ENCODE results near the gene ADGRG2.

Gene ADGRG2
- 0 reads per million in 3 experiments for total RNA-seq

GRCh38 chrX:19121898-19122640, at the start of gene ADGRG2:
ADGRG2 (minus strand) TSS chrX:19122468; CDS start chrX:19068834, 53,634 bp downstream.
- DNase-seq, result no peak

DNA sequence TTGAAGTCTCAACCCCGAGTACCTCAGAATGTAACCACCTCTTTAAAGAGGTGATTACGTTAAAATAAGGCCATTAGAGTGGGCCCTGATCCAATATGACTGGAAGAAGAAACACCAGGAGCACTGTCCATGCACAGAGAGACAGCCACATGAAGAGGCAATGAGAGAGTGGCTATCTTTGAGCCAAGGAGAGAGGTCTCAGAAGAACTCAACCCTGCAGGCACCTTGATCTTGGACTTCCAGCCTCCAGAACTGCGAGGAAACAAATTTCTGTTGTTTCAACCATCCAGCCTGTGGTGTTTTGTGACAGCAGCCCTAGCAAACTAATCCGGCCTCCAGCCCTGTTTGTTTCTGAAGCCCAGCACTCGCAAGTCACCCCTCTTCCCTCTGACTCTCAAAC, 46.3 kb upstream of the ADGRG2 start:
- DNase-seq, result no peak

DNA sequence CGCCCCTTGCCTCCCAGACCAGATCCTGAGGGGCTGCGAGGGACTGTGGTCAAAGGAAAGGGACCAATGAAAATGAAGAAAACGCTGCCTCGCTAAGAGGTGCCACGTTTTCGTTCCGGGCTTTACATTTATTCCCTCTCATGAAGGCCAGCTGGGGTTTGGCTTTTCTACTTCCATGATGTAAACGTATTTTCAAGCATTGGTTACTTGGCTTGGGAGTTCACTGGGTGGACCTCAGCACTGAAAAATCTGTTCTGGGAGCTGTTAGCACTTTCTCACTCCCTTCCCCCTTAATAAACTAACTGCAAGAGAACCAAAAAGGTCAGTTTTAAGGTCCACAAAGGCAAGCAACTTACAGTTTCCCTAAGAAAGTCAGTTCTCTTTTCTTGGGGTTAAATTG, 40.6 kb upstream of the ADGRG2 start:
- DNase-seq, result no peak

DNA sequence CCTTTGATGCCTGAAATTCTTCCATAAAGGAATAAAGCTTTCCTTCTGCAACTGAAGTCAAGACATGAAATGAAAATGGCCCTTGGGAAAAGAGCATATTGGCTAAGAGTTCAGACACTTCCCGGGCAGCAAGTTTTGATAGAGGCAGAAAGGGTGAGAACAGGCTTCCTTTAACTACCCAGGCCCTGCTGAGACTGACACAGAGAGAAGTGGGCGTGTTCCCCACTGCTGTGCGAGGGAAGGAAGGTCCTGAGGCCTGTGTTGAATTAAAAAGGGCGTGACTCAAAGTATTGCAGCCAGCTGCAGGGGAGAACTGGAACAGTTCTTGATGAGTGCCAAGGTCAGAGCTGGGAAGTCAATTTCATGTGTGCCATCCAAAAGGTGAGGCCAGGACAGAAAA, 33.9 kb upstream of the ADGRG2 start:
- DNase-seq, result no peak

DNA sequence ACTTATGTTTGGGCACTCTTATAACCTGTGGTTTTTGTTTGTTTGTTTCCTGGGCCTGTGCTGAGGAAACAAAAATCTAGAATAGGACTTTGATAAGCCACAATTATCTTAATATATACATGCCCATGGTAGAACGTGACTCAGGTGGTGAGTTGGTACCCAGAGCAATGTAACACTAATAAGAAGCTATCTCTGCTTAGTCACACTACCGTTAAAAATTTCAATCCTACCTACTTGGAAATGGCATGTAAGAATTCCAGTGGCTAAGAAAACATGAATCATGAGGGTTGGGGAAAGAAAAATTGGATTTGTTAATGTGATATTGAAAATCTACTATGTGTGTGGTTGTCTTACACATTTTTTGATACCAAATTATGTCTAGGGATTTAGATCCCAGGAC, 30.5 kb upstream of the ADGRG2 start:
- no peak for DNase-seq

DNA sequence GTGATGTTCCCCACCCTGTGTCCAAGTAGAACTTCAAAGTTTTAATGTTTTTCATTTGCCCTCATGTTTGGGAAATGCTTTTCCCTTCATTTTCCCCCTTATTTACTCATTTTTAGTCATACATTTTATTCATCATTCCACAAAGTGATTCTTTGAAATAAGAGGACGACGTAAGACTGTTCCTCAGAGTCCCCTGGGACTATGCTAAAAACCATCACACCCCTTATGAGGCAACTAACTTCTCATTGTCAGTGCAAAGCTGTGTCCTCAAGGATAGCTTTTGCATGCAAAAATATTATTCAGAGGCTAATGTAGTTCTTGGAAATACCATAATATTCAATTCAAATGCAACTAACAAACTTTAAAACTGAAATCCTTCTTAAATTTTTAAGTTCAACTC, 14.8 kb upstream of the ADGRG2 start:
- no peak for DNase-seq

DNA sequence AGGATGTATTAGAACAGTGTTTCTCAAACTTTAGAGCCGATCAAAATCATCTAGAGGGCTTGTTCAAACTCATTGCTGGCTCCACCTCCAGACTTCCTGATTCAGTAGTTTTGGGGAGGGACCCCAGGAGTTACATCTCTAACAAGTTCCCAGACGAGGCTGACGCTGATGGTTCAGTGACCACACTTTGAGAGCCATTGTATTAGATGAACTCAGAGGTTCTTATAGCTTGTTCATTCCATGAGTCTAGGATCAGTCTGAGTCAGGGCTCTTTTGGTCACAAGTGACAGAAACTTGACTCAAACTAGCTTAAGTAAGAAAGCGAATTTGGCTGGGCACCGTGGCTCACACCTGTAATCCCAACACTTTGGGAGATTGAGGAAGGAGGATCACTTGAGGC, 11.5 kb upstream of the ADGRG2 start:
- DNase-seq, result no peak

GRCh38 chrX:19133231-19133630, 11.0 kb upstream of the ADGRG2 start:
- DNase-seq, result no peak

GRCh38 chrX:19130628-19131027, 8.4 kb upstream of the ADGRG2 start:
- DNase-seq, result no peak

DNA sequence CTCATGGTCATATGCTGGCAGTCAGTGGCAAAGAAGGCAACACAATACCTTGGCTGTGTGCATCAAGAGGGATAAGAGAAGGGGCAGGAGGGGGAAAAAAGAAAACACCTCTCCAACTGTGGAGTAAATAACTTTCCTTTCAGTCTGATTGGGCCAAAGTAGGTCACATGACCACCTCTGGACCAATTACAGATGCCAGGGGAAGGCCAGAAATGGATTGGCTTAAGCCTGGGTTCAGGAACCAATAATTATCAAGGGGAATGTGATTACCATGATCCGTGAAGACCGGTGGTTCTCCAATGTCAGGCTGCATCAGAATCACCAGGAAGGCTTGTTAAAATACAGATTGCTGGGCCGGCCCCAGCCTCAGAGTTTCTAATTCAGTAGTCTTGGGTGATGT, 7.4 kb upstream of the ADGRG2 start:
- no peak for DNase-seq

DNA sequence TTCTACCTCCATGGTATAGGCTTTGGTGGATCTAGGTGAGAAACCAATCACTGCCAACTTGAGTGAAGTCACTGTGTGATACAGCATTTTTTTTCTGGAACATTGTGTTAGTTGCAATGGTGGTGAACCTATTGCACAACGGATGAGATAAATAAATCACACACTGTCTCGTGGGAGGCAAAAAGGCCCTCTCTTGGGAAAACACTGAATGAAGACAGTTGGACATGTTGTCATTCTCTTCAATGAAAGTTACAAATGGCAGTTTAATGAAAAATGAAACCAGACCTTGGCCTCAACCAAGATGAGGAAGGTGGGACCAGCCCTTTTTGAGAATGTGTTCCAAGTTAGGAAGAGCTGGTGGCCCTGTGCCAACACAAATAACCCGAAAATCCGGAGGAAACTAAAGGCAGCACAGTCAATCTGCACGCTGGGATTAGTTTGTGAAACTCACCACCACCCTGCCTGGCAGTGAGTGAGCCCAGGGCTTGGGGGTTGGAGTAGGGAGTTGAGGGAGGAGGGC, 5.4 kb upstream of the ADGRG2 start:
- DNase-seq, result no peak

DNA sequence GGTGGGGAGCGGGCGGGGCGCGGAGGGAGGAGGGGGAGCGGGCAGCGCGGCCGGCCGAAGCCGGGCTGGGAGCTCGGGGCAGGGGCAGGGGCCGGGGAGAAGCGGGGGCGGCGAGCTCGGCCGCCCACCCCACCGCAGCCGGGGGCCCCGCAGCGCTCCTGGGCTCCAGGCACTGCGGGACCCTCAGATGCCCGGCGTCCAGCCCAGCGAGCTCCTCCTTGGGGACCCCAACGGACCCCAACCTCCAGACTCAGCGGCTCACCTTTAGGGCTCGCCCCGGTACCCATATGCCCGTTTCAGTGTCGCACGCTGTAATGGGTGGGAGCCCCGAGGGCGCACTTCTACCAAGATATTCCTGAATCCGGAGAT, 357 bp upstream of the ADGRG2 start:
- DNase-seq, result no peak

GRCh38 chrX:19121466-19121865, 802 bp downstream of the ADGRG2 start:
- DNase-seq, result no peak

GRCh38 chrX:19110642-19111041, 11.6 kb downstream of the ADGRG2 start:
- DNase-seq, result no peak

DNA sequence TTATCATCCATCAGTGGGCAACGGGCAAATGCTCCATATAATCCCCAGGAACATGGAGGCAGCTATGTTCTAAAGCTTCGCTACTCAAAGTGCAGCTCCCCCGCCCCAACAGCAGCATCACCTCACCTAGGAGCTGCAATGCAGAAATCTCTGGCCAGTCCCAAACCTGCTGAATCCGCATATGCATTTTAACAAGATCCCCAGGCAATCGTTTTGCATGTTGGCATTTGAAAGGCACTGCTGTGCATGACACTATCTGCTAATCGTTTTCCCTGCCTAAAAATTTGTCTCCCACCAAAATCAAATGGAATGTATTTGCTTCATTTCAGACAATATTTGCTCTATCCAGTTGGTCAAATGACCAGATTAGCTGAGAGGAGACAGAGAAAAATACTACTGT, 15.2 kb downstream of the ADGRG2 start:
- DNase-seq, result no peak

GRCh38 chrX:19100586-19100985, 21.7 kb downstream of the ADGRG2 start:
- no peak for DNase-seq

GRCh38 chrX:19097553-19098283, 24.6 kb downstream of the ADGRG2 start:
- no peak for DNase-seq

GRCh38 chrX:19096586-19096985, 25.7 kb downstream of the ADGRG2 start:
- no peak for DNase-seq

GRCh38 chrX:19094654-19095053, 27.6 kb downstream of the ADGRG2 start:
- DNase-seq, result no peak

- no peak for DNase-seq
These were observed 30.7 kb downstream of the ADGRG2 start for GRCh38 chrX:19091596-19091995.

GRCh38 chrX:19089555-19090040, 32.7 kb downstream of the ADGRG2 start:
- DNase-seq, result no peak

DNA sequence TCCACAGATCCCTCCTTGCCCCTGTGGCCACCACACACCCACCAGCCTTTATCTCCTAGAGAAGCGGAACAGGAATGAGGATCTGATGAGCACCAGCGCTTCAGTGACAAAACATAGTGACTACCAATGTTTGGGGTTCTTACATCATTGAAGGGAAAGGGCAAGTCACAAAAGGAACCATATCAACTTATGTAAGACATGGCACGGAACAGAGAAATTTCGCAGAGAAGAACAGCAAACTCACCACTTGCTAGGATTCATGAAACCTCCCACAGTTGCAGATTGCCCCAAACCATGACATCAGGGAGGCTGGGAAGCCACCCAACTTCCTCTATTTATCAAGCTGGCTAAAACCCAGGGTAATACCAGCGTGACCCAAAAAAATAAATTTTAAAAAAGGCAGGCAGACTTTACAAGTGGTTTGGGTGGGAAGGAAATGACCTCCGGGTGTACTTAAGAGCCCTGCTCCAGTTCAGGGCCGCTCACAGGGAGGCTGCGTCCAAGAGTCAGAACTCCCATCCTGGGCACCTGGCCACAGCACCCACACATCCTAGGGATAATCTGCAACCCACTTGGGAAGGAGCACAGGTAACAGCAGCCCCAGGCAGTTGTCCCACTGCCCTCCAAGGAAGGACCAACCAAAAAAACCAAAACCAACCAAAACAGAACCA, 36.0 kb downstream of the ADGRG2 start:
- DNase-seq, result no peak

- no peak for DNase-seq
These were observed 36.6 kb downstream of the ADGRG2 start for GRCh38 chrX:19085666-19086065.

DNA sequence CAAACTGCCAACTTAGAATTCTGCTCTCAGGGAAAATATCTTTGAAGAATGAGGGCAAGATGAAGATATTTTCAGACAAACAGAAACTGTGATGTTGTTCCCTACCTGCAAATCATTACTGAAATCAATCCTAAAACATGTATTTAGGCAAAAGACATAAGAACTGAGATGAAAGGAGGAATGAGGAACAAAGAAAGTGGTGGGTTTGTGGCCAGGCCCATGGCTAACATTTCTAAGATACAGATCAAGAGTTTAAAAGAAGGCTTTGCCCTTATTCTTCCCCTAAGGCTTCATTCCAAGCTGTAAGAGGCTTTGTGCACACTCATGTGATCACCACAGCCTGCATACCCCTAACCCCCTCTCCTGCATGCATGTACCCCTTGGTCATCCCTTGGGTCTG, 46.5 kb downstream of the ADGRG2 start:
- no peak for DNase-seq
